Measurements from ENCODE around the gene AKT1S1.
A peak's percentile ranks its signal among the peaks of the same experiment; 100 is the strongest.
"Not testable (repeated sequence)": the region's sequence is repeated elsewhere in the genome, so short reads cannot be mapped to it uniquely, and the experiment has no call there.

The AKT1S1 gene

GRCh38 chr19:49877020-49877878, at the start of gene AKT1S1, which contains the start of gene TBC1D17:
Gene AKT1S1, minus strand, starts transcription at chr19:49877355. Its CDS starts 4,060 bp downstream, at chr19:49873295.
Gene TBC1D17, plus strand, starts transcription at chr19:49877702. Its CDS starts 22 bp downstream, at chr19:49877724.
- peak; percentile 99 for DNase-seq (ENCODE audit: low read depth)

DNA sequence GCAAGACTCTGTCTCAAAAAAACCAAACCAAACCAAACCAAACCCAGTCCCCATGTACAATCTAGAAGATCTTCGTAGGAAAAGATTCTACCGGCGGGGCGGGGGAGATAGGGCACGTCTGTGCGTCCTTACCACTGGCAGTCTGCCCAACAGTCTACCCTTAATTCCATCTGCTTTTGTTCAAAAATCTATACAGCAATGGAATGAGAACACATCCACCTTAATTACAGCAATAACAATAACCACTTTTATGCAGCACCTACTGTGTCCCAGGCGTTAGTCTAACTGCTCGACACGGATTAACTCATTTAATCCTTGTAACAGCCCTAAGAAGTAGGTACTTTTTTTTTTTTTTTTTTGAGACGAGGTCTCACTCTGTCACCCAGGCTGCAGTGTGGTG, 49.4 kb upstream of the AKT1S1 start:
- no peak for DNase-seq (ENCODE audit: low read depth)

- no peak for DNase-seq (ENCODE audit: low read depth)
Measured at GRCh38 chr19:49925486-49925885, 48.3 kb upstream of the AKT1S1 start.

DNA sequence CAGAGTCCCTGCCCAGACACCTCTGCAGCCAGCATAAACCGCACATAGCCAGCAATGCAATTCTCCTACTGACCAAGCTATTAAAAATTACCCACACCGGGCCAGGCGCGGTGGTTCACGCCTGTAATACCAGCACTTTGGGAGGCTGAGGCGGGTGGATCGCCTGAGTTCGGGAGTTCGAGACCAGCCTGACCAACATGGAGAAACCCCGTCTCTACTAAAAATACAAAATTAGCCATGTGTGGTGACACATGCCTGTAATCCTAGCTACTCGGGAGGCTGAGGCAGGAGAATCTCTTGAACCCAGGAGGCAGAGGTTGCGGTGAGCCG, 47.7 kb upstream of the AKT1S1 start:
- not testable (repeated sequence) for DNase-seq (ENCODE audit: low read depth)

DNA sequence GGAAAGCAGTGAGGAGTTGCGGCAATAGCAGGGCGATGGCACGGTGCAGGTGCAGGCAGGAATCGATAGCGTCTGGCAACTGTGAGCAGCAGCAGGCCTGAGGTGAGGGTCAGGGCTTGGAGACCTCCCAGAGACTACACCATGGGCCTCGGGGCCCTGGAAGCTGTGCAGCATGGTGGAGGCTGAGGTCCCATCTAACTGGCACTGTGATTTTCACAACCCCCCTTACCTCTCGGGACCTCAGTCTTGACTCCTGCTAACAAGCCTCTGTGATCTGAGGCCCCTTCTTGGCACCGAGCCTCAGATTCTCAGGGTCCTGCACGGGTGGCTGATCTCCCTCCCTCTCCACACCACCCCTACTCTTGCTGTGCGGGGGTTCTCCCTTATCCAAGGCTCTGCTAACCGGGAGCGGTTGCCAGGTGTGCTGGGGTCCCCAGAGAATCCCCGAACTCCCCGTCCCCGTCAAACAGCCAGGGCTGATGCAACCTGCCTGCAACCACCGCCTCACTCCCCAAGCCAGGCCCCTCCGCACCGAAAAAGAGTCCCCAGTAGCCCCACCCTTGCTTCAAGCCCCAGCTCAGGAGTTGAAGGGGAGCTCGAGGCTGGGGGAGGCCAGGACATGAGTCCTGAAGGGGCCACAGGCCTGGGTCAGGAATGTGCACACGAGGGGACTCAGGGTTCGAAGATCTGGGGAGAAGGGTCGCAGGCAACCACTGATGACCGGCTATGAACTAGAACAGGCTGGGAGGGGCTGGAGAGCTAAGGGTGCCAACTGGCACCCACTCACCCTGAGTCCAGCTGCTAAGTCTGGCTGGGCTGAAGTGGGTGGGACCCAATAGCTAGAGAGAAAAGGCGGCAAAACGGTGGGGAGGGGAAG, 47.1 kb upstream of the AKT1S1 start:
- no peak for DNase-seq (ENCODE audit: low read depth)

DNA sequence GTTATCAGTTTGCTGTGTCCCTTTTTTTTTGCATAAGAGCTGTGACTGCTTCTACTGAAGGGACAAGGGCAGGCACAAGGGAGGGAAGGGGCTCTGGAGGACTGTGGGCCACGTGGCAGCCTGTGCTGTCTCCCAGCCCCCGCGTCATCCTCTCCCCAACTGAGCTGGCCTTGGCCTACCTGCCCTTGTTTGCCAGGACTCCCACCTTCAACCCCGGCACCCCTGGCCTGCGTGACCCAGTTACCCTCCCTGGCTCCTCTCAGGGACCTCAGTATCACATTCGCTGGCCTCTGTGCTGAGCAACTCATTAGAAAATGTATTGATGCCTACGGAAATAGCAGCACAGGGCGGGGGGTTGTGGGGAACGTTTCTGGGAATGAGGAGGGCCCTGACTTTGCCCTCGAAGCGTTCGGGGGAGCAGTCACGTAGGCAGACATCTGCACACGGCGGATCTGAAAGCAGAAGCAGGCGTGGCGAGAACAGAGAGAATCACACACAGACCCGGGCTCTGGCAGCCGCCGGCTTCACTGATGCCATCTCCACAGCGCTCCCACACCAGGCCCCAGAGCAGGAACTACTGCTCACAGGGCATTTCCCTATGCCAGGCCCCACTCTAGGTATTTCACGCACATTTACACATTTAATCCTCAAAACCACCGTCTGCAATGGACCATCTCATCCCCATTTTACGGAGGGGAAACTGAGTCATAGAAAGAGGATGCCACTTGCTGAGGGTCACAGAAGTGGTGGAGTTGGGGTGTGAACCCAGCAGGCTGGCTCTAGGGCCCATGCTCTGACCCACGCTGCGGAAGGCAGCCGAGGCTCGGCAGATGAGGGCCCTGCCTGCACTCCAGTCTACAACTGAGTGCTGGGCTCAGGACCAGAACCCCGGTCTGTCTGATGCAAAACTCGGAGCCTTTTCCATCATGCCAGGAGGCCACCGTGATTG, 46.2 kb upstream of the AKT1S1 start:
- DNase-seq (ENCODE audit: low read depth): no peak

- no peak for DNase-seq (ENCODE audit: low read depth)
Measured at GRCh38 chr19:49921871-49922795, 45.0 kb upstream of the AKT1S1 start.

DNA sequence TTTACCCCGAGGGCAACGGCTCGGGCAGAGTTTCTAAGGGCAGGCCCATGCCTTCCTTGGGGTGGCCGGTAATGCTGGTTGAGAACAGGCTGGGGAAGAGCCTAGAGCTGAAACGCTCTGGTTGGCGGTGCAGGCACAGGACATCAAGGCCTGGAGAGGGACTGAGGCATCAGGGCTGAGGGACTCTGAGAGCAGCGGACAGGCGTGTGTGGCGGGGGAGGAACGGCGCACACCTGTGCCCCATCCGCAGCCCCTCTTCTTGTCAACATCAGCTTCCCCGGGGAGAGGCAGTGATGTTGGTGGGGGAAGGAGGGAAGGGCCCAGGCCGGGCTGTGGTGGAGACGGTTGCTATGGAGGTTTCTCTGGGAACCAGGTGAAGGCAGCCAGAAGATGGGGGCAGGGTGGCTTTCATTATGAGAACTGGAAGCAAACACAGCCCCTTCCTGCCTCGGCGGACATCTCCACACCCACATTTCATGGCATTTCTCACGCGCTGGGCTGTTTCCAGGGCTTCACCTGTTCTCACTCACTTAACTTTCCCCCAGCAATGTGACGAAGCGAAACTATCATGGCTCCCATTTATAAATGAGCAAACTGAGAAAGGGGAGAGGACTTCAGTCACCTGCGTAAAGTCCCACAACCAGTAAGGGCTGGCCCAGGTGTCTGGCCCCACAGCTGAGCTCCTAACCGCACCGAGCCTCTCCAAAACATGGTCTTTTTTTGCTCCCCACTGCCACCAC, 43.6 kb upstream of the AKT1S1 start:
- DNase-seq (ENCODE audit: low read depth): no peak

- no peak for DNase-seq (ENCODE audit: low read depth)
Measured at GRCh38 chr19:49918089-49918488, 40.9 kb upstream of the AKT1S1 start.

DNA sequence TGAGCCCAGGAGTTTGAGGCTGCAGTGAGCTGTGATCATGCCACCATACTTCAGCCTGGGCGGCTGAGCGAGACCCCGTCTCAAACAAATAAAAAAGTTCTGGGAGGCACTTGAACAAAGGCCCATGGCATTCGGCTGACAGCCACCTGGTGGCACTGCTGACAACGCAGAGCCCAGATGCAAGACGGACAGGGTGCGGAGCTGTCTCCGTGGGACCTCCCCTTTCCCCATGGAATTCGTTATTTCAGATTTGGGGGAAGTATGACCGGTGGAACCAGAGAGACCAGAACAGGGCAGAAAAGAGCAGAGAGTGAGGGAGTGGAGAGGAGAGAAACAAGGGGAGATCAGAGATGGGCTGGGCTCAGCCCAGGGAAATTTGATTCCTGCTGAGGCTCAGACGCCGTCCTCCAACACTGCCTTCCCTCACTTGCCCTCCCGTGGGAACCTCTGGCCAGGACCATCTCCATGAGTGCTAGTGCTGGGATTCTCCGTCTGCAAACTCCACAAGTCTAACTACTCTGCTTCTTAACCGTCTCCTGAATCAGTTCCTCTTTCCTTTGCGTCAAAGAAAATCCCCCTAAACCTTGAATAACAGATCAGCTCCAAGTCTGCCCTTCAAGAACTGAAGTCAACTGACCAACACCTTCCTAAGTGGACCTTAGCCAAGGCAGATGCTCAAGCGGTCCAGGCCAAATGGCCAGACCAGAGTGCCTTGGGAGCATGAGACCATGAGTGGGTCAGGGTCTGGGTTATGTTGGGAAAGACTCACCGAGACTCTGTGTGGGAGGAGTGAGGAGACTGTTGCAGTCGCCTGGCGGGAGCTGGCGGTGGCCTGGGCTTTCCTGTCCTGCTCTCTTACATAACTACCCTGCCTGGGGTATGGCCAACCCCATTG, 39.9 kb upstream of the AKT1S1 start:
- no peak for DNase-seq (ENCODE audit: low read depth)

- no peak for DNase-seq (ENCODE audit: low read depth)
Measured at GRCh38 chr19:49915271-49915670, 38.1 kb upstream of the AKT1S1 start.

GRCh38 chr19:49913720-49914119, 36.6 kb upstream of the AKT1S1 start:
- DNase-seq (ENCODE audit: low read depth): no peak

DNA sequence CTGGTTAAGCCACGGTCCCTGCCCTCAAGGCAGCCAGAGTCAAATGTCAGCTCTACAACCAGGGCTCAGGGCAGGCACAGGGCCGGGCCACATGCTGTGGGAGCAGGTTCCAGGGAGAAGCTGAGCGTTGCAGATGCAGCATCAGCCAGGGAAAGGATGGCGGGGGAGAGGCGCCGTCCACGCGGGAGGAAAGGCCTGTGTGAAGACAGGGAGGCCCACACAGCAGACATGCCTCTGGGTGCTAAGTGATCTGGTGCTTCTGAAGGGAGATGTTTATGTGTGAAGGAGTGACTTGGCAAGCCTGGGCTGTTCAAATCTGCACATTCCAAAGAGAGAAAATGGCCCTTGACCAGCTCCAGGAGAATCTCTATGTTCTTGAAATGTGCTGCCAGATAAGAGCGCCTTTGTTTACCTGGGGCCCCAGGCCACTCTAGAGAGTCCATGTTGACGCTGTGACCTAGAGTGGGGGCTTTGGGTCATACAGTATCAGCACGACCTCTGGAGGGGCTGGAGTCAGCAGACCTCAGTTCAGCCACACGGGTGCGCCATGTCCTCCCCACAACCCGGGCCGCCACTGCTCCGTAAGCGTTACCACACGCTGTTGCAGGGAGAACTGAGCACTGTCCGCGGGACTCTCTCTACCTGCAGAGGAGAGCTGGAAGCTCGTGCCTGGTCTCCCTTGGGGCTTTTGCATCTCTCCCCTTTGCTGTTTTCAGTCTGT, 36.0 kb upstream of the AKT1S1 start:
- no peak for DNase-seq (ENCODE audit: low read depth)

DNA sequence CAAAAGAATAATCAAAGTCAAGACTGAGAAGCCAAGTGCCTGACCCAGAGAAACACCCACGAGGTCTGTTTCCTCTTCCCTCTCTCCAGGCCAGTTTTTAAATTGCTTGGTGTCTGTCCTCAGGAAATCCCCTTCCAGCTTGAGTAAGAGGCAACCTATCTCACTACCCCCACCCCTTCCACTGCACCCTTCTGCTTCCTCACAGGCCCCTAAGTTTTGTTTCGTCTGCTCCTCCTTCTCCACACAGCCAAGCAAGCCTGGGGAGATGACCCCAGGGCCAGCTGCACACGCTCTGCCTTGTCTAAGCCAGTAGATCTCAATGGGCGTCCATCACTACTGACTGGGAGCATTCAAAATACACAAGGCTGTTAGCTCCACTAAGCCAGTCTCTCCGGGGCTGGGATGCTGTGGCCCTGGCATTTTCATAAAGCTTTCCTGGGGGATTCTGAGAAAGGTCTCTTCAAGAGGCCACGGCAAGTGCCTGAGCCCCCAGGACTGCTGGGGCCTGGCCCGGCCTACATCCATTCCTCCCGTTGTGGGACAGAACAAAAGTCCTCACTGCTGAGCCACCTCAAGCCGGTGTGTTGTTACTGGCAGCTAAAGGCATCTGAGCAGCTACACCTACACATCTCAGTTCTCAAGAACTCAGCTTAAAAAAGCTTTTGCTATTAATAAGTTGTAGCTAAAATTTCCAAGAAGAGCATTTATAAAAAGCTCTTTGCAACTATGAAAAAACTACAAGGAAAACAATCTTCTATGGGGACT, 34.4 kb upstream of the AKT1S1 start:
- no peak for DNase-seq (ENCODE audit: low read depth)

GRCh38 chr19:49910179-49910578, 33.0 kb upstream of the AKT1S1 start:
- DNase-seq (ENCODE audit: low read depth): no peak

GRCh38 chr19:49908480-49909420, 31.6 kb upstream of the AKT1S1 start:
- DNase-seq (ENCODE audit: low read depth): no peak
